ENCODE results near the gene HDAC10.

The HDAC10 gene

GRCh38 chr22:50252082-50253045 lies 1.3 kb upstream of the HDAC10 start:
- H3K9me3 ChIP-seq (ENCODE audit: low read length): no peaks in the 10 kb centered on the region
- no peak overlapping the region for H3K4me3 ChIP-seq (ENCODE audit: low read length)
- peaks cover 22% of the 10 kb centered on the region for H3K4me1 ChIP-seq (ENCODE audit: insufficient read depth, low read length)
- H2AFZ ChIP-seq (ENCODE audit: low read depth, low read length): no peak overlapping the region
- H3K36me3 ChIP-seq (ENCODE audit: insufficient read depth, low read length): peaks cover 36% of the 10 kb centered on the region
- H3K27me3 ChIP-seq (ENCODE audit: insufficient read depth, low read length): no peaks in the 10 kb centered on the region

- H3K36me3 ChIP-seq (ENCODE audit: insufficient read depth, low read length): peaks cover 35% of the 10 kb centered on the region
- H2AFZ ChIP-seq (ENCODE audit: low read depth, low read length): peak overlapping the region; percentile 44
- no peaks in the 10 kb centered on the region for H3K27me3 ChIP-seq (ENCODE audit: insufficient read depth, low read length)
- peaks cover 22% of the 10 kb centered on the region for H3K4me1 ChIP-seq (ENCODE audit: insufficient read depth, low read length)
- peak overlapping the region; percentile 71 for H3K4me3 ChIP-seq (ENCODE audit: low read length)
- H3K9me3 ChIP-seq (ENCODE audit: low read length): no peaks in the 10 kb centered on the region
These were observed 514 bp upstream of the HDAC10 start for GRCh38 chr22:50251477-50252081.

- Histone ChIP-seq H3K27me3 (ENCODE audit: insufficient read depth, low read length) (no peaks in the 10 kb centered on the region), H2AFZ (ENCODE audit: low read depth, low read length) (no peak overlapping the region), H3K9me3 (ENCODE audit: low read length) (no peaks in the 10 kb centered on the region), H3K4me3 (ENCODE audit: low read length) (peak overlapping the region; percentile 71), H3K36me3 (ENCODE audit: insufficient read depth, low read length) (peaks cover 37% of the 10 kb centered on the region), H3K4me1 (ENCODE audit: insufficient read depth, low read length) (peaks cover 31% of the 10 kb centered on the region)
These were observed 863 bp downstream of the HDAC10 start for GRCh38 chr22:50250249-50250554.

DNA sequence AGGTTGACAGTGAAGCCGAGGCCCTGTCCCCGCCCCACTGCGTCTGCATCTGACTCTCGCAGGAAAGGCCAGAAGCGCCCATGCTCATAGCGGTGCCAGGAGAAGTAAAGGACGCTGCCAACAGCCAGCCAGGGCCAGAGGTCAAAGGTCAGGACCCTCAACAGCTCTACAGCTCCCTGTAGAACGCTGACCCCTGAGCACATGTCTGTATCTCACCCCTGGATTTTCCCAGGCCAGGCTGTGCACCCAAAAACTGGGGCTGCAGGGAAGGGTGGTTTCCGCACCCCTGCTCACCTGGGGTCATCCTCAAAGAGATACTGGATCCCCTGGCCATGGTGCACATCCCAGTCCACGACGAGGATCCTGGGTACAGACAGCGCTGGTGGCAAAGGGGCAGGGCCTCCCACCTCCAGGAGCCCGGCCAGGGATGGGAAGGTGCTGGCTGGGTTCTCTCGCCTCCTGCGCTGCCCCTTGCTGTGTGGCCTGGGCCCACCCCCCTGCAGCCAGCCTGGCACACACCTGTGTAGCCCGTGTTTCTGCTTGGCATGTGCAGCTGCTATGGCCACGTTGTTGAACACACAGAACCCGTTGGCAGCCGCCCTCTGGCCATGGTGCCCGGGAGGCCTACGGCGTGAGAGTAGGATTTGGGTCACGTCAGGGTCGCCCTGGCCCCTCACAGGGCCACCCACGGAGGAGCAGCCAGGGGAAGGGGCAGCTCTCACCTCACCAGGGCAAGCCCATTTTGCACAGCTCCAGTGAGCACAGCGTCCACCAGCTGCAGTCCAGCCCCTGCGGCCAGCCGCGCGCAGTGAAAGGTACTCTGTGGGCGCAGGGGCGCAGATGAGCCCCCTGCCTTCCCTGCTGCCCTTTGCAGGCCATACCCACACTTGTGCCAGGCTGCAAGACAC lies 1.5 kb downstream of the HDAC10 start:
- Histone ChIP-seq H3K4me3 (ENCODE audit: low read length) (no peak overlapping the region), H2AFZ (ENCODE audit: low read depth, low read length) (no peak overlapping the region), H3K9me3 (ENCODE audit: low read length) (no peaks in the 10 kb centered on the region), H3K4me1 (ENCODE audit: insufficient read depth, low read length) (peaks cover 31% of the 10 kb centered on the region), H3K36me3 (ENCODE audit: insufficient read depth, low read length) (peaks cover 34% of the 10 kb centered on the region), H3K27me3 (ENCODE audit: insufficient read depth, low read length) (no peaks in the 10 kb centered on the region)

- Histone ChIP-seq H3K36me3 (ENCODE audit: insufficient read depth, low read length) (peaks cover 28% of the 10 kb centered on the region), H3K27me3 (ENCODE audit: insufficient read depth, low read length) (no peaks in the 10 kb centered on the region), H3K9me3 (ENCODE audit: low read length) (no peaks in the 10 kb centered on the region), H3K4me1 (ENCODE audit: insufficient read depth, low read length) (peaks cover 42% of the 10 kb centered on the region), H2AFZ (ENCODE audit: low read depth, low read length) (no peak overlapping the region), H3K4me3 (ENCODE audit: low read length) (no peak overlapping the region)
These were observed 2.6 kb downstream of the HDAC10 start for GRCh38 chr22:50248196-50249081.

- Histone ChIP-seq H2AFZ (ENCODE audit: low read depth, low read length) (no peak overlapping the region), H3K4me1 (ENCODE audit: insufficient read depth, low read length) (peaks cover 47% of the 10 kb centered on the region), H3K27me3 (ENCODE audit: insufficient read depth, low read length) (no peaks in the 10 kb centered on the region), H3K4me3 (ENCODE audit: low read length) (no peak overlapping the region), H3K9me3 (ENCODE audit: low read length) (no peaks in the 10 kb centered on the region), H3K36me3 (ENCODE audit: insufficient read depth, low read length) (peaks cover 22% of the 10 kb centered on the region)
These were observed 3.3 kb downstream of the HDAC10 start for GRCh38 chr22:50247748-50248147.

GRCh38 chr22:50246242-50247175 lies 4.6 kb downstream of the HDAC10 start:
- no peaks in the 10 kb centered on the region for H3K9me3 ChIP-seq (ENCODE audit: low read length)
- H2AFZ ChIP-seq (ENCODE audit: low read depth, low read length): no peak overlapping the region
- peak overlapping the region; percentile 85 for H3K4me3 ChIP-seq (ENCODE audit: low read length)
- H3K36me3 ChIP-seq (ENCODE audit: insufficient read depth, low read length): peaks cover 22% of the 10 kb centered on the region
- H3K27me3 ChIP-seq (ENCODE audit: insufficient read depth, low read length): no peaks in the 10 kb centered on the region
- peaks cover 50% of the 10 kb centered on the region for H3K4me1 ChIP-seq (ENCODE audit: insufficient read depth, low read length)

- Histone ChIP-seq H3K4me1 (ENCODE audit: insufficient read depth, low read length) (peaks cover 47% of the 10 kb centered on the region), H3K4me3 (ENCODE audit: low read length) (peak overlapping the region; percentile 85), H3K27me3 (ENCODE audit: insufficient read depth, low read length) (no peaks in the 10 kb centered on the region), H3K9me3 (ENCODE audit: low read length) (no peaks in the 10 kb centered on the region), H3K36me3 (ENCODE audit: insufficient read depth, low read length) (peaks cover 22% of the 10 kb centered on the region), H2AFZ (ENCODE audit: low read depth, low read length) (no peak overlapping the region)
These were observed 5.6 kb downstream of the HDAC10 start for GRCh38 chr22:50245214-50246072.

- peaks cover 29% of the 10 kb centered on the region for H3K36me3 ChIP-seq (ENCODE audit: insufficient read depth, low read length)
- no peaks in the 10 kb centered on the region for H3K9me3 ChIP-seq (ENCODE audit: low read length)
- H3K4me3 ChIP-seq (ENCODE audit: low read length): peak within 1 kb of the TSS; percentile 85
- peaks cover 41% of the 10 kb centered on the region for H3K4me1 ChIP-seq (ENCODE audit: insufficient read depth, low read length)
- H3K27me3 ChIP-seq (ENCODE audit: insufficient read depth, low read length): no peaks in the 10 kb centered on the region
- H2AFZ ChIP-seq (ENCODE audit: low read depth, low read length): peak within 1 kb of the TSS; percentile 66
These were observed 6.4 kb downstream of the HDAC10 start, which contains the start of gene TUBGCP6 for GRCh38 chr22:50244420-50245213. TUBGCP6 (minus strand) TSS chr22:50245023; CDS start chr22:50244459, 564 bp downstream.

DNA sequence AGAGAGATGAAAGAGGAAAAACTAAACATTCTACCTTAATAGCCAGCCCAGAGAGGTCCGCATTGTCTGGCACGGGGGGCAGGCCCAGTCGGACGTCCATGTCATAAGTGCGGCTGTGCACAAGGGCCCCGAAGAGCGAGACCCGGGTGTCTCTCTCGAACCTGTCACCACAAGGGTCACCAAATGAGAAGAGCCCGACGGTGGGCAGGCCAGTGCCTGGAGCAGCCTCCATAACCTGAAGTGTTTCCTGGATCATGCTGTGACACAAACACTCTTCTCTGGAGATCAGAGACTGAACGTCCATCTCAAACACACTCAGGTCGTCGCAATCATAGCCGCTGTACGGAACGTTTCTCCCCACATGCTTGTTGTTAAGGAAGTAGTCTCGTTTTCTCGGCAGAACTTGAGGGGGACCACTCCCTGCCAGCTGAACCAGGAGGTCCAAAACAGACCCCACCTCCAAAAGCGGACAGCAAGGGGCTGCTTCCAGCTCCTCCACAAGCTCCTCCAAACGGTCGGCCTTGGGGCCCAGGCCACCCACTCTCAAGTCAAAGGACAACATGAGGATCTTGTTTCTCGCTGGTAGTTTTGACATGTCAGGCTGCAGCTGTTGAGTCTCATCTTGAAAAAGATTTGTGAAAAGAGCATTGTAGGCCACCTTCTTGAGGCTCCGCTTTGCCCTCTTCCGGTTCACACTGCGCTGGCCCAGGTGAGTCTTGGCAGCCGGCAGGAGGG lies 7.2 kb downstream of the HDAC10 start:
- H2AFZ ChIP-seq (ENCODE audit: low read depth, low read length): no peak overlapping the region
- peaks cover 32% of the 10 kb centered on the region for H3K36me3 ChIP-seq (ENCODE audit: insufficient read depth, low read length)
- no peaks in the 10 kb centered on the region for H3K27me3 ChIP-seq (ENCODE audit: insufficient read depth, low read length)
- peak overlapping the region; percentile 85 for H3K4me3 ChIP-seq (ENCODE audit: low read length)
- no peaks in the 10 kb centered on the region for H3K9me3 ChIP-seq (ENCODE audit: low read length)
- H3K4me1 ChIP-seq (ENCODE audit: insufficient read depth, low read length): peaks cover 41% of the 10 kb centered on the region

All from neuron (in vitro differentiated cells).